HepG2 (cell line): ENCODE results near the gene SYMPK. TPM values are rescaled to one million over a fixed set of nuclear protein-coding genes. Genes with fewer than 3 reads are reported as not detected.

Experiments
- ATAD3A ChIP-seq: sonication (generic); formaldehyde crosslinking; IDR thresholded peaks from 2 replicates; pipeline ENCODE4 v1.4.0; 2020; ENCODE audit warnings: missing genetic modification reagents
- CSRNP1 ChIP-seq: sonication (generic); formaldehyde crosslinking; IDR thresholded peaks from 2 replicates; pipeline ENCODE4 v1.8.1; 2023; ENCODE audit warnings: mild to moderate bottlenecking, missing genetic modification reagents
- ELF1 ChIP-seq: sonication (generic); formaldehyde crosslinking; IDR thresholded peaks from 2 replicates; pipeline ENCODE4 v1.4.0; 2020; ENCODE audit warnings: missing genetic modification reagents
- FOXM1 ChIP-seq: sonication (generic); formaldehyde crosslinking; IDR thresholded peaks from 2 replicates; pipeline ENCODE4 v1.5.0; 2020; ENCODE audit warnings: missing genetic modification reagents
- GTF3A ChIP-seq: sonication (generic); formaldehyde crosslinking; conservative IDR thresholded peaks from 2 replicates; pipeline ENCODE4 v1.4.0; 2020; ENCODE audit warnings: mild to moderate bottlenecking, missing genetic modification reagents
- PRDM10 ChIP-seq: sonication (generic); formaldehyde crosslinking; IDR thresholded peaks from 2 replicates; pipeline ENCODE4 v1.4.0; 2020; ENCODE audit warnings: low read depth, missing genetic modification reagents
- RBFOX2 ChIP-seq: fragments of 200-400 bp; formaldehyde crosslinking; IDR thresholded peaks from 2 replicates; pipeline ENCODE4 v1.6.1; 2017; ENCODE audit warnings: low read depth, mild to moderate bottlenecking, low read length
- TIGD3 ChIP-seq: sonication (generic); formaldehyde crosslinking; IDR thresholded peaks from 2 replicates; pipeline ENCODE4 v1.5.1; 2020; ENCODE audit warnings: mild to moderate bottlenecking, missing genetic modification reagents, borderline replicate concordance
- ZNF264 ChIP-seq: sonication (generic); formaldehyde crosslinking; IDR thresholded peaks from 2 replicates; pipeline ENCODE4 v1.4.0; 2020; ENCODE audit warnings: missing genetic modification reagents
- ZNF737 ChIP-seq: sonication (generic); formaldehyde crosslinking; IDR thresholded peaks from 2 replicates; pipeline ENCODE4 v1.5.0; 2020; ENCODE audit warnings: missing genetic modification reagents, mild to moderate bottlenecking, borderline replicate concordance
- ZXDC ChIP-seq: sonication (generic); formaldehyde crosslinking; IDR thresholded peaks from 2 replicates; pipeline ENCODE4 v1.5.0; 2020; ENCODE audit warnings: mild to moderate bottlenecking, missing genetic modification reagents
- polyA plus RNA-seq, 8 experiments: library from polyadenylated mRNA; depleted of rRNA in 3 of 8; stranded (reverse) in 7 of 8; unstranded in 1 of 8; fragments of >200 nt; fragmentation: Illumina TruSeq in 4 of 8; extraction: Trizol in 4 of 8; gene quantifications; 2 replicates each; pipeline versions ENCODE4 v1.2.1 to v1.2.3, GENCODE V29; 2011 to 2016; ENCODE audit warnings: low read depth in 4 of 8, missing spikeins in 1 of 8, mixed read lengths in 1 of 8; ENCODE audit not compliant: insufficient read depth in 1 of 8
- total RNA-seq, 5 experiments: library from RNA; depleted of rRNA; stranded (reverse); fragments of >200 nt; fragmentation: Illumina TruSeq; extraction: Trizol; gene quantifications; 2 replicates each; pipeline ENCODE4 v1.2.3, GENCODE V29; 2016; ENCODE audit warnings: low read depth in 1 of 5

Gene SYMPK
- total and polyA plus RNA-seq, 2 of the 13 experiments (the other 11 are each of a cell fraction or from before 2014, with no cell fraction given): 21.9 to 55.7 TPM

GRCh38 chr19:45883881-45884681, 21.1 kb upstream of the SYMPK start (continued):
- TF ChIP-seq ELF1: no peak
- TF ChIP-seq ZXDC (CRISPR knock-in tag): no peak
- no peak for TF ChIP-seq GTF3A (CRISPR knock-in tag)
- TF ChIP-seq RBFOX2: peak; percentile 76
- no peak for TF ChIP-seq FOXM1 (CRISPR knock-in tag)
- no peak for TF ChIP-seq ZNF264 (CRISPR knock-in tag)
- TF ChIP-seq TIGD3 (CRISPR knock-in tag): no peak
- TF ChIP-seq ATAD3A: no peak
- TF ChIP-seq ZNF737 (CRISPR knock-in tag): no peak
- TF ChIP-seq PRDM10 (CRISPR knock-in tag): no peak
- TF ChIP-seq CSRNP1 (CRISPR knock-in tag): no peak
